Loucy (cell line): ENCODE data around the gene TMEM250.

Experiments used
- H2AFZ ChIP-seq: fragments of 200-600 bp; sonication (generic); 2 replicates; pipeline ENCODE4 v1.6.0; 2016; ENCODE audit warnings: antibody characterized with exemption, mild to moderate bottlenecking, low read length, moderate library complexity
- H3F3A ChIP-seq: fragments of 200-600 bp; 2 replicates; pipeline ENCODE4 v1.6.0; 2016; ENCODE audit warnings: antibody characterized with exemption, low read depth, mild to moderate bottlenecking
- H3K27me3 ChIP-seq: fragments of 200-600 bp; sonication (generic); 2 replicates; pipeline ENCODE4 v1.6.1; 2014; ENCODE audit warnings: low read length, mild to moderate bottlenecking; ENCODE audit not compliant: insufficient read depth, poor library complexity, severe bottlenecking
- H3K36me3 ChIP-seq: fragments of 200-600 bp; sonication (generic); 2 replicates; pipeline ENCODE4 v1.6.1; 2016; ENCODE audit warnings: low read length; ENCODE audit not compliant: insufficient read depth
- H3K4me1 ChIP-seq: fragments of 200-600 bp; sonication (generic); 2 replicates; pipeline ENCODE4 v1.5.1; 2014; ENCODE audit warnings: low read length, mild to moderate bottlenecking; ENCODE audit not compliant: insufficient read depth, poor library complexity, severe bottlenecking
- H3K4me2 ChIP-seq: fragments of 200-600 bp; sonication (generic); 2 replicates; pipeline ENCODE4 v1.6.0; 2014; ENCODE audit warnings: antibody characterized with exemption, low read length, low read depth, mild to moderate bottlenecking; ENCODE audit not compliant: poor library complexity, severe bottlenecking
- H3K4me3 ChIP-seq: fragments of 200-600 bp; sonication (generic); 2 replicates; pipeline ENCODE4 v1.5.1; 2014; ENCODE audit warnings: low read length, mild to moderate bottlenecking, mixed read lengths; ENCODE audit not compliant: poor library complexity, severe bottlenecking
- H3K79me2 ChIP-seq: fragments of 200-600 bp; sonication (generic); 2 replicates; pipeline ENCODE4 v1.6.1; 2014; ENCODE audit warnings: low read length; ENCODE audit not compliant: insufficient read depth
- H3K9ac ChIP-seq: fragments of 200-600 bp; sonication (generic); 2 replicates; pipeline ENCODE4 v1.6.0; 2014; ENCODE audit warnings: mild to moderate bottlenecking, low read depth, low read length, moderate library complexity; ENCODE audit not compliant: poor library complexity, severe bottlenecking
- H3K9me2 ChIP-seq: fragments of 200-600 bp; sonication (generic); replicated peaks from 2 replicates; pipeline ENCODE4 v1.6.1; 2016; ENCODE audit warnings: low read depth, low read length, mixed read lengths
- H3K9me3 ChIP-seq: fragments of 200-600 bp; sonication (generic); 2 replicates; pipeline ENCODE4 v1.6.1; 2014; ENCODE audit warnings: mild to moderate bottlenecking, antibody characterized with exemption, low read length, low read depth; ENCODE audit not compliant: insufficient read depth
- H4K20me1 ChIP-seq: fragments of 200-600 bp; sonication (generic); 2 replicates; pipeline ENCODE4 v1.6.0; 2014; ENCODE audit warnings: antibody characterized with exemption, low read length, mild to moderate bottlenecking; ENCODE audit not compliant: insufficient read depth, poor library complexity, severe bottlenecking
- EZH2phosphoT487 ChIP-seq: fragments of 200-600 bp; IDR thresholded peaks from 2 replicates; pipeline ENCODE4 v1.6.1; 2018; ENCODE audit warnings: antibody characterized with exemption, mild to moderate bottlenecking, moderate library complexity, borderline replicate concordance
- TF ChIP-seq, protein P1 (sequence below): fragments of 200-600 bp; sonication (generic); conservative IDR thresholded peaks from 2 replicates; pipeline ENCODE4 v1.5.1; 2014; ENCODE audit warnings: mild to moderate bottlenecking, antibody characterized with exemption, low read length

The TMEM250 gene

DNA sequence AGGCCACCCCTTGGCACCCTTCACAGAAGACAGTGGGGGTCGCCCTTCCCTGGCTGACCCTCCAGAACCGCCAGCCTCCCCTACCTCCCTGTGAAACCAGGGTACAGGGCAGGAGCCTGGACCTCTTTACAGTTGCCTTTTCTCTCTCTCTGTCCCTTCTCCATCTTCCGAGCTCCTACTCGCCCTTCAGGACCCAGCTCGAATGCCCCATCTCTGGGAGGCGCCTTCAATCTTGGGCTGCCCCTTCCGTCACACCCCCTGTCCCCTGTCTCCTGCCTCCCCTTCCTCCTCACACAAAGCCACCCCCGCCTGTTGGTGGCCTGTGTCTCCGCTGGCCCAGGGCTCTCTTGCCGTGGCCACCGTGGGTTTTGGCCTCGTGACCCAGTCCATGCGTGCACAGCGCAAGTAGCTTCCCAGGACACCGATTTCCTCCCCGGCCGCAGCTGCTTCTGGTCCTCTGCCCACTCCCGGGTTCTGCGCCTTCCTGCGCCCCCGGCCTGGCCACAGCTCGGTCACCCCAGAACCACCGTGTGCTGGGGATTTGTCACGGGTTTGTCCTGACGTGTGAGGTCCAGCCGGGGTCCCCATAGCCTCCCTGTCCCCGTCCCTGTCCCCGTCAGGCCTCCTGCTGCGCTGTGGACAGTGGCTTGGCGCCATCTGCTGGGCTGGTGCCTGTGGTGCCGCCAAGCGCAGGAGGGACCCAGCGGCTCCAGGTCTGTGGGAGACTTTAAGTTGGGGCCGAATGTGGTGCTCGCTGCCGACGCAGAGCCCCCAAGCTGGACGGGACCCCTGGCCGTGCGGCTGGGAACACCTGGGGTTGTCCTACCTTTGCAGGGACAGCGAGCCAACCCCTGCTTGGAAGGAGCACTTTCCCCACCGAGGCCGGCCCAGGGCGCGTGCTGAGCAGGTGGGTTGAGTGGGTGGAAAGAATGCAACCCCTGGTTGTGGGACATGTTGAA lies 4.0 kb upstream of the TMEM250 start:
- H3F3A ChIP-seq, result no peaks in the 10 kb centered on the region
- H3K79me2 ChIP-seq, result peaks cover 23% of the 10 kb centered on the region
- no peaks in the 10 kb centered on the region for H3K27me3 ChIP-seq
- H3K9me2 ChIP-seq, result no peaks in the 10 kb centered on the region
- H3K4me3 ChIP-seq, result no peak overlapping the region
- no peak for TF ChIP-seq EZH2phosphoT487
- TF ChIP-seq, protein P1, sequence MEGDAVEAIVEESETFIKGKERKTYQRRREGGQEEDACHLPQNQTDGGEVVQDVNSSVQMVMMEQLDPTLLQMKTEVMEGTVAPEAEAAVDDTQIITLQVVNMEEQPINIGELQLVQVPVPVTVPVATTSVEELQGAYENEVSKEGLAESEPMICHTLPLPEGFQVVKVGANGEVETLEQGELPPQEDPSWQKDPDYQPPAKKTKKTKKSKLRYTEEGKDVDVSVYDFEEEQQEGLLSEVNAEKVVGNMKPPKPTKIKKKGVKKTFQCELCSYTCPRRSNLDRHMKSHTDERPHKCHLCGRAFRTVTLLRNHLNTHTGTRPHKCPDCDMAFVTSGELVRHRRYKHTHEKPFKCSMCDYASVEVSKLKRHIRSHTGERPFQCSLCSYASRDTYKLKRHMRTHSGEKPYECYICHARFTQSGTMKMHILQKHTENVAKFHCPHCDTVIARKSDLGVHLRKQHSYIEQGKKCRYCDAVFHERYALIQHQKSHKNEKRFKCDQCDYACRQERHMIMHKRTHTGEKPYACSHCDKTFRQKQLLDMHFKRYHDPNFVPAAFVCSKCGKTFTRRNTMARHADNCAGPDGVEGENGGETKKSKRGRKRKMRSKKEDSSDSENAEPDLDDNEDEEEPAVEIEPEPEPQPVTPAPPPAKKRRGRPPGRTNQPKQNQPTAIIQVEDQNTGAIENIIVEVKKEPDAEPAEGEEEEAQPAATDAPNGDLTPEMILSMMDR, result peak; percentile 88
- H3K9ac ChIP-seq, result no peak overlapping the region
- no peaks in the 10 kb centered on the region for H3K9me3 ChIP-seq
- H4K20me1 ChIP-seq, result peaks cover 6% of the 10 kb centered on the region
- H3K4me2 ChIP-seq, result no peak overlapping the region
- H3K4me1 ChIP-seq, result peaks cover 10% of the 10 kb centered on the region
- H2AFZ ChIP-seq, result no peak overlapping the region
- no peaks in the 10 kb centered on the region for H3K36me3 ChIP-seq

DNA sequence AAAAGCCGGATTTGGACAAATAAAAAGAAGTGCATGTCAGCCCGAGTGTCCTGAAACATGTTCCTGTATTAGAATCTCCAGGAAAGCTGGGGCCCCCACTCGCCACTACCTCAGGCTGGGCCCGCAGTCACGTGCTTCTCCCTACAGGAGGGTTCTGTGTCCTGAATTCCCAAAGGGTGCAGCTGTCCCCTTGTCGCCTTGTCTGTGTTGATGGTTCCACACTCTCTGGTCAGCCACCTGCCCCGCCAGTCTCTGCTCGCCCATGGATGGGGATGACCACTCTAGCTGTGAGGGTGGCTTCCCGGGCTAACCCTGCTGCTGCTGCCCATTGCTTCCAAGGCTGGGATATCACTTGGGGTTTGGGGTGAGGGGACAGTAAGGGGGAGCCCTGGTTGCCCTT lies 3.1 kb upstream of the TMEM250 start:
- H3K27me3 ChIP-seq, result no peaks in the 10 kb centered on the region
- no peaks in the 10 kb centered on the region for H3K9me2 ChIP-seq
- no peaks in the 10 kb centered on the region for H3K9me3 ChIP-seq
- H2AFZ ChIP-seq, result no peak overlapping the region
- H3K4me1 ChIP-seq, result peaks cover 18% of the 10 kb centered on the region
- H3K4me2 ChIP-seq, result no peak overlapping the region
- H3K9ac ChIP-seq, result no peak overlapping the region
- TF ChIP-seq EZH2phosphoT487, result no peak
- TF ChIP-seq, protein P1, result no peak
- H3F3A ChIP-seq, result no peaks in the 10 kb centered on the region
- no peak overlapping the region for H3K4me3 ChIP-seq
- H3K79me2 ChIP-seq, result peaks cover 32% of the 10 kb centered on the region
- no peaks in the 10 kb centered on the region for H3K36me3 ChIP-seq
- H4K20me1 ChIP-seq, result peaks cover 6% of the 10 kb centered on the region

DNA sequence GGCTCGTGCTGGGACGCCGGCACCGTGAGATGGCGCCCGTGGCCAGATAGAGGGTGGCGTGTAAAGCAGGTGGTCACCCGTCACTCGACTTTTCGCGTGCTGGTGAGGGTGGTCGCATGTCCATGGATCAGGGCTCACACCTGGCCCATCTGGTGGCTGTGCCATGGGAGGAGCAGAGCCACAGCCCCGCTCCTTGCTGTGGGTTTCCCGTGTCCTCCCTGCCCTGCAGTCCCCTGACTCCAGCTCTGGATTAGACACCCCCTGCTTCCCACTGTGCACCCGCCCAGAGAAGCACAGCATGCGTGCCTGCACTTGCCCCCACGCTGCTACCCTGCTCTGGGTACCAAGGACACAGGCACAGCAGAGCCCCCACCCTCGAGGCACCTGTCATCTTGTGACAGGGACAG lies 1.8 kb upstream of the TMEM250 start:
- H3K27me3 ChIP-seq, result no peaks in the 10 kb centered on the region
- H3K9me3 ChIP-seq, result no peaks in the 10 kb centered on the region
- H4K20me1 ChIP-seq, result peaks cover 6% of the 10 kb centered on the region
- no peaks in the 10 kb centered on the region for H3K36me3 ChIP-seq
- peak overlapping the region; percentile 97 for H3K4me2 ChIP-seq
- no peak overlapping the region for H2AFZ ChIP-seq
- H3K9ac ChIP-seq, result peak overlapping the region; percentile 99
- peak overlapping the region; percentile 77 for H3K4me3 ChIP-seq
- H3K4me1 ChIP-seq, result peaks cover 18% of the 10 kb centered on the region
- H3F3A ChIP-seq, result no peaks in the 10 kb centered on the region
- peaks cover 45% of the 10 kb centered on the region for H3K79me2 ChIP-seq
- TF ChIP-seq EZH2phosphoT487, result no peak
- TF ChIP-seq, protein P1, result no peak
- H3K9me2 ChIP-seq, result no peaks in the 10 kb centered on the region
